B cell (primary cell): Measurements from ENCODE around the gene MAP2K3. TPM values are rescaled to one million over a fixed set of nuclear protein-coding genes. Genes with fewer than 3 reads are reported as not detected.

ENCODE experiments used
- ATAC-seq: fragments of 200-7000 bp; cut with Tn5 transposase; one replicate; pipeline ENCODE4 v1.10.0; 2021; ENCODE audit warnings: low read depth, mild to moderate bottlenecking, moderate number of reproducible peaks, moderate library complexity
- CTCF ChIA-PET: fragments of 350-600 bp; sonication (Branson Sonifier 250); formaldehyde crosslinking; loops from one replicate; lab custom pipeline; 2021; ENCODE audit warnings: antibody characterized with exemption, inconsistent platforms; lab: Charles Lee
- POLR2A ChIA-PET: fragments of 350-600 bp; sonication (Branson Sonifier 250); formaldehyde crosslinking; loops from one replicate; lab custom pipeline; 2021; ENCODE audit warnings: antibody characterized with exemption; lab: Charles Lee
- DNase-seq: peaks from one replicate; pipeline ENCODE4 v3.0.0; 2013
- H2AFZ ChIP-seq: 2 replicates; pipeline ENCODE4 v1.6.1; 2012; ENCODE audit warnings: mild to moderate bottlenecking, low read depth, low read length; ENCODE audit not compliant: insufficient read depth, poor library complexity, severe bottlenecking
- H3K27ac ChIP-seq, 2 donors: 1 replicate in 1 of 2; 2 replicates in 1 of 2; pipeline ENCODE4 v1.5.1; 2012 to 2013; ENCODE audit warnings: low read length in 2 of 2, mild to moderate bottlenecking in 2 of 2, moderate library complexity in 1 of 2
- H3K27me3 ChIP-seq, 4 experiments: fragments of 200-600 bp in 1 of 4; sonication (generic) in 1 of 4; replicated peaks in 1 of 4; 1 replicate in 2 of 4; 2 replicates in 2 of 4; pipeline versions ENCODE4 v1.6.1 to v1.7.0; 2013 to 2016; ENCODE audit warnings: low read length in 3 of 4, mild to moderate bottlenecking in 2 of 4, mixed read lengths in 1 of 4, moderate library complexity in 1 of 4; ENCODE audit not compliant: insufficient read depth in 4 of 4, control insufficient read depth in 3 of 4; ENCODE audit errors: control extremely low read depth in 1 of 4
- H3K36me3 ChIP-seq, 2 experiments: replicated peaks in 1 of 2; 1 replicate in 1 of 2; 2 replicates in 1 of 2; pipeline versions ENCODE4 v1.6.1 to v1.7.1; 2013; ENCODE audit warnings: low read length in 1 of 2; ENCODE audit not compliant: insufficient read depth in 2 of 2, control insufficient read depth in 1 of 2; ENCODE audit errors: control extremely low read depth in 1 of 2, extremely low read depth in 1 of 2
- H3K4me1 ChIP-seq, 2 donors: fragments of 200-600 bp in 1 of 2; sonication (generic) in 1 of 2; 1 replicate in 1 of 2; 2 replicates in 1 of 2; pipeline versions ENCODE4 v1.5.1 to v1.6.1; 2013 to 2017; ENCODE audit warnings: low read length in 2 of 2; ENCODE audit not compliant: control insufficient read depth in 2 of 2, insufficient read depth in 2 of 2
- H3K4me2 ChIP-seq: replicated peaks from 2 replicates; pipeline ENCODE3; 2012; ENCODE audit warnings: mild to moderate bottlenecking, low read depth, low read length; ENCODE audit not compliant: poor library complexity, severe bottlenecking
- H3K4me3 ChIP-seq, 5 experiments: fragments of 200-600 bp in 1 of 5; sonication (generic) in 1 of 5; 1 replicate in 3 of 5; 2 replicates in 2 of 5; pipeline versions ENCODE4 v1.5.1 to v1.7.0; 2011 to 2016; ENCODE audit warnings: low read length in 4 of 5, mild to moderate bottlenecking in 4 of 5, low read depth in 2 of 5, control low read depth in 1 of 5, moderate library complexity in 1 of 5; ENCODE audit not compliant: insufficient read depth in 1 of 5; ENCODE audit errors: control extremely low read depth in 1 of 5, extremely low read depth in 1 of 5
- H3K79me2 ChIP-seq: fragments of 200-600 bp; sonication (generic); one replicate; pipeline ENCODE4 v1.6.0; 2016; ENCODE audit warnings: low read length; ENCODE audit not compliant: control insufficient read depth, insufficient read depth
- H3K9ac ChIP-seq: fragments of 200-600 bp; sonication (generic); 2 replicates; pipeline ENCODE4 v1.6.1; 2017; ENCODE audit warnings: mild to moderate bottlenecking, low read length, moderate library complexity
- H3K9me3 ChIP-seq, 3 donors: one replicate each; pipeline versions ENCODE4 v1.6.1 to v1.7.1; 2013; ENCODE audit warnings: low read length in 2 of 3; ENCODE audit not compliant: control insufficient read depth in 2 of 3, insufficient read depth in 1 of 3; ENCODE audit errors: control extremely low read depth in 1 of 3
- H4K20me1 ChIP-seq: 2 replicates; pipeline ENCODE4 v1.6.0; 2012; ENCODE audit warnings: mild to moderate bottlenecking, low read length; ENCODE audit not compliant: insufficient read depth, control insufficient read depth, poor library complexity, severe bottlenecking
- H3K27ac Mint-ChIP-seq: one replicate; pipeline ENCODE4 v1.8.0; 2021; ENCODE audit warnings: mixed read lengths
- H3K27me3 Mint-ChIP-seq: one replicate; pipeline ENCODE4 v1.8.0; 2021; ENCODE audit warnings: mixed read lengths
- H3K4me1 Mint-ChIP-seq: one replicate; pipeline ENCODE4 v1.8.0; 2021; ENCODE audit warnings: mixed read lengths
- H3K4me3 Mint-ChIP-seq: one replicate; pipeline ENCODE4 v1.8.0; 2021; ENCODE audit warnings: mixed read lengths
- H3K9me3 Mint-ChIP-seq: one replicate; pipeline ENCODE4 v1.8.0; 2022; ENCODE audit warnings: mixed read lengths; ENCODE audit not compliant: insufficient read depth
- CTCF ChIP-seq: fragments of 200-600 bp; IDR thresholded peaks from one replicate; pipeline ENCODE4 v1.8.0; 2022; ENCODE audit warnings: antibody characterized with exemption, mild to moderate bottlenecking
- EZH2 ChIP-seq: IDR thresholded peaks from 2 replicates; pipeline ENCODE4 v1.6.1; 2012; ENCODE audit warnings: borderline replicate concordance, low read depth, mild to moderate bottlenecking, moderate library complexity, low read length; ENCODE audit not compliant: insufficient read depth, poor library complexity, severe bottlenecking
- WGBS: methylation state at CpG from one replicate; pipeline ENCODE4 v1.1.5; 2013; ENCODE audit warnings: missing lambda C conversion rate; ENCODE audit not compliant: insufficient coverage; 5-methylcytosine and 5-hydroxymethylcytosine counted together
- intact Hi-C: fragments of 100-400 bp; cut with micrococcal nuclease; formaldehyde crosslinking; loops from one replicate; pipeline ENCODE4 v1.10.0; 2022
- polyA plus RNA-seq: library from polyadenylated mRNA; depleted of rRNA; stranded (reverse); fragments of >200 nt; gene quantifications from 2 replicates; pipeline ENCODE4 v1.2.3, GENCODE V29; 2012
- total RNA-seq, 2 donors: library from RNA; stranded (reverse); fragments of 120-200 nt in 1 of 2; gene quantifications; 1 replicate in 1 of 2; 2 replicates in 1 of 2; pipeline versions ENCODE4 v1.2.3 to v1.2.4, GENCODE V29; 2013 to 2022

Gene MAP2K3
- total and polyA plus RNA-seq, 2 donors (not counting 1 experiment from before 2014, with no cell fraction given), result 61.0 to 118 TPM

GRCh38 chr17:21360048-21360447 is 75.5 kb downstream of the MAP2K3 start:
- H3K9me3 Mint-ChIP-seq, result no peaks in the 10 kb centered on the region
- no peaks in the 10 kb centered on the region for H3K79me2 ChIP-seq

More at GRCh38 chr17:21360048-21360447, 75.5 kb downstream of the MAP2K3 start:
- Histone ChIP-seq H3K9ac (no peak overlapping the region), H3K36me3 (no peaks in the 10 kb centered on the region), H3K4me3 (no peak overlapping the region), H2AFZ (no peak overlapping the region), H3K27me3 (no peaks in the 10 kb centered on the region), H3K27ac (no peak overlapping the region), H3K9me3 (no peaks in the 10 kb centered on the region), H4K20me1 (no peaks in the 10 kb centered on the region), H3K4me1 (no peaks in the 10 kb centered on the region), H3K4me2 (no peak overlapping the region)
- Mint-ChIP-seq H3K4me1 (no peaks in the 10 kb centered on the region), H3K4me3 (no peak overlapping the region), H3K27ac (no peak overlapping the region), H3K27me3 (peaks cover 3% of the 10 kb centered on the region)
- TF ChIP-seq CTCF (no peak), EZH2 (no peak)
- no peak for DNase-seq
- ChIA-PET CTCF (no interaction called here), POLR2A (no interaction called here)
- ATAC-seq, result no peak
- 64% methylated on average over 7 of the region's 7 CpGs for WGBS
- intact Hi-C loops, result no loop called here
